Loucy (cell line): ENCODE data around the gene DCK.
"Not testable (repeated sequence)": the region's sequence is repeated elsewhere in the genome, so short reads cannot be mapped to it uniquely, and the experiment has no call there.

Experiments
- H2AFZ ChIP-seq: fragments of 200-600 bp; sonication (generic); 2 replicates; pipeline ENCODE4 v1.6.0; 2016; ENCODE audit warnings: antibody characterized with exemption, mild to moderate bottlenecking, low read length, moderate library complexity
- H3F3A ChIP-seq: fragments of 200-600 bp; 2 replicates; pipeline ENCODE4 v1.6.0; 2016; ENCODE audit warnings: antibody characterized with exemption, low read depth, mild to moderate bottlenecking
- H3K27me3 ChIP-seq: fragments of 200-600 bp; sonication (generic); 2 replicates; pipeline ENCODE4 v1.6.1; 2014; ENCODE audit warnings: low read length, mild to moderate bottlenecking; ENCODE audit not compliant: insufficient read depth, poor library complexity, severe bottlenecking
- H3K36me3 ChIP-seq: fragments of 200-600 bp; sonication (generic); 2 replicates; pipeline ENCODE4 v1.6.1; 2016; ENCODE audit warnings: low read length; ENCODE audit not compliant: insufficient read depth
- H3K4me1 ChIP-seq: fragments of 200-600 bp; sonication (generic); 2 replicates; pipeline ENCODE4 v1.5.1; 2014; ENCODE audit warnings: low read length, mild to moderate bottlenecking; ENCODE audit not compliant: insufficient read depth, poor library complexity, severe bottlenecking
- H3K4me2 ChIP-seq: fragments of 200-600 bp; sonication (generic); 2 replicates; pipeline ENCODE4 v1.6.0; 2014; ENCODE audit warnings: antibody characterized with exemption, low read length, low read depth, mild to moderate bottlenecking; ENCODE audit not compliant: poor library complexity, severe bottlenecking
- H3K4me3 ChIP-seq: fragments of 200-600 bp; sonication (generic); 2 replicates; pipeline ENCODE4 v1.5.1; 2014; ENCODE audit warnings: low read length, mild to moderate bottlenecking, mixed read lengths; ENCODE audit not compliant: poor library complexity, severe bottlenecking
- H3K79me2 ChIP-seq: fragments of 200-600 bp; sonication (generic); 2 replicates; pipeline ENCODE4 v1.6.1; 2014; ENCODE audit warnings: low read length; ENCODE audit not compliant: insufficient read depth
- H3K9ac ChIP-seq: fragments of 200-600 bp; sonication (generic); 2 replicates; pipeline ENCODE4 v1.6.0; 2014; ENCODE audit warnings: mild to moderate bottlenecking, low read depth, low read length, moderate library complexity; ENCODE audit not compliant: poor library complexity, severe bottlenecking
- H3K9me2 ChIP-seq: fragments of 200-600 bp; sonication (generic); replicated peaks from 2 replicates; pipeline ENCODE4 v1.6.1; 2016; ENCODE audit warnings: low read depth, low read length, mixed read lengths
- H3K9me3 ChIP-seq: fragments of 200-600 bp; sonication (generic); 2 replicates; pipeline ENCODE4 v1.6.1; 2014; ENCODE audit warnings: mild to moderate bottlenecking, antibody characterized with exemption, low read length, low read depth; ENCODE audit not compliant: insufficient read depth
- H4K20me1 ChIP-seq: fragments of 200-600 bp; sonication (generic); 2 replicates; pipeline ENCODE4 v1.6.0; 2014; ENCODE audit warnings: antibody characterized with exemption, low read length, mild to moderate bottlenecking; ENCODE audit not compliant: insufficient read depth, poor library complexity, severe bottlenecking
- EZH2phosphoT487 ChIP-seq: fragments of 200-600 bp; IDR thresholded peaks from 2 replicates; pipeline ENCODE4 v1.6.1; 2018; ENCODE audit warnings: antibody characterized with exemption, mild to moderate bottlenecking, moderate library complexity, borderline replicate concordance
- TF ChIP-seq, protein P1 (sequence below): fragments of 200-600 bp; sonication (generic); conservative IDR thresholded peaks from 2 replicates; pipeline ENCODE4 v1.5.1; 2014; ENCODE audit warnings: mild to moderate bottlenecking, antibody characterized with exemption, low read length

The DCK gene

DNA sequence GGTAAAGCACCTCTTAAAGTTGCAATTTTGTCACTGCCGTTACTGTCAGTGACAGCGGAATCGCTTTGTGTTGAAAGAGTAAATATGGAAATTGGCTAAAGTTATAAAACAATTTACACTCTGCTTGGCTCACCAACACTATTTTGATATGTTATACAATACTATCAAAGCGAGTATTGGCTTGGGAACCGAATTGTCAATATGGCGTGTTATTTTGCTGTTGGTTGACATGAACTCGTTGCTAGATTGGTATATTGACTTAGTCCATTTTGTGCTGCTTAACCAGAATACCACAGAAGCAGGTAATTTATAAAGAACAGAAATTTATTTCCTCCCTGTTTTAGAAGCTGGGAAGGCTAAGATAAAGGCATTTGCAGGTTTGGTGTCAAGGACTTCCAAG, 58.6 kb downstream of the DCK start:
- no peak for TF ChIP-seq EZH2phosphoT487
- TF ChIP-seq, protein P1, sequence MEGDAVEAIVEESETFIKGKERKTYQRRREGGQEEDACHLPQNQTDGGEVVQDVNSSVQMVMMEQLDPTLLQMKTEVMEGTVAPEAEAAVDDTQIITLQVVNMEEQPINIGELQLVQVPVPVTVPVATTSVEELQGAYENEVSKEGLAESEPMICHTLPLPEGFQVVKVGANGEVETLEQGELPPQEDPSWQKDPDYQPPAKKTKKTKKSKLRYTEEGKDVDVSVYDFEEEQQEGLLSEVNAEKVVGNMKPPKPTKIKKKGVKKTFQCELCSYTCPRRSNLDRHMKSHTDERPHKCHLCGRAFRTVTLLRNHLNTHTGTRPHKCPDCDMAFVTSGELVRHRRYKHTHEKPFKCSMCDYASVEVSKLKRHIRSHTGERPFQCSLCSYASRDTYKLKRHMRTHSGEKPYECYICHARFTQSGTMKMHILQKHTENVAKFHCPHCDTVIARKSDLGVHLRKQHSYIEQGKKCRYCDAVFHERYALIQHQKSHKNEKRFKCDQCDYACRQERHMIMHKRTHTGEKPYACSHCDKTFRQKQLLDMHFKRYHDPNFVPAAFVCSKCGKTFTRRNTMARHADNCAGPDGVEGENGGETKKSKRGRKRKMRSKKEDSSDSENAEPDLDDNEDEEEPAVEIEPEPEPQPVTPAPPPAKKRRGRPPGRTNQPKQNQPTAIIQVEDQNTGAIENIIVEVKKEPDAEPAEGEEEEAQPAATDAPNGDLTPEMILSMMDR: no peak
- Histone ChIP-seq H4K20me1 (no peaks in the 10 kb centered on the region), H3K79me2 (no peaks in the 10 kb centered on the region), H3K9me2 (no peaks in the 10 kb centered on the region), H3F3A (no peaks in the 10 kb centered on the region), H3K4me1 (no peaks in the 10 kb centered on the region), H2AFZ (no peak overlapping the region), H3K27me3 (no peaks in the 10 kb centered on the region), H3K36me3 (no peaks in the 10 kb centered on the region), H3K4me2 (no peak overlapping the region), H3K9me3 (no peaks in the 10 kb centered on the region), H3K4me3 (no peak overlapping the region), H3K9ac (no peak overlapping the region)

DNA sequence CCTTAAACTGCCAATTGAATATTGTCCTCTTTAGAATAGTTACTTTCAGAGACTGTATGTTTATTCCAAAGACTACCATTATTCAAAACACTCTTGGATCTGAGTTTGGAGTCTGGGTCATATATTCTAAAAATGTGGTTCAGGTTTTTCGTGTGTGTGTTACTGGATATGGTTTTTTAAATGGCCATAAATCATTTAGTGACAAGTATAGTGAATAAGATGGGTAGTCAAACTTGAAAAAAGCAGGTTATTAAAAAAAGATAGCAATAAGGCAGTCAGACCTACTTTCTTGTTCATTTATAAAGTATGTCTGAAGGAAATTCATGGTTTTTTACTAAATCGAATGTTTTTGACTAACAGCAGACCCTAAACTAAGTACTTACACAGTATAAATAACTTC, 59.3 kb downstream of the DCK start:
- TF ChIP-seq, protein P1: no peak
- TF ChIP-seq EZH2phosphoT487: no peak
- no peak overlapping the region for H2AFZ ChIP-seq
- no peaks in the 10 kb centered on the region for H3K79me2 ChIP-seq
- no peaks in the 10 kb centered on the region for H4K20me1 ChIP-seq
- H3K4me2 ChIP-seq: no peak overlapping the region
- no peak overlapping the region for H3K9ac ChIP-seq
- H3K27me3 ChIP-seq: no peaks in the 10 kb centered on the region
- no peaks in the 10 kb centered on the region for H3K4me1 ChIP-seq
- H3K36me3 ChIP-seq: no peaks in the 10 kb centered on the region
- no peaks in the 10 kb centered on the region for H3F3A ChIP-seq
- no peaks in the 10 kb centered on the region for H3K9me3 ChIP-seq
- H3K4me3 ChIP-seq: no peak overlapping the region
- H3K9me2 ChIP-seq: no peaks in the 10 kb centered on the region

DNA sequence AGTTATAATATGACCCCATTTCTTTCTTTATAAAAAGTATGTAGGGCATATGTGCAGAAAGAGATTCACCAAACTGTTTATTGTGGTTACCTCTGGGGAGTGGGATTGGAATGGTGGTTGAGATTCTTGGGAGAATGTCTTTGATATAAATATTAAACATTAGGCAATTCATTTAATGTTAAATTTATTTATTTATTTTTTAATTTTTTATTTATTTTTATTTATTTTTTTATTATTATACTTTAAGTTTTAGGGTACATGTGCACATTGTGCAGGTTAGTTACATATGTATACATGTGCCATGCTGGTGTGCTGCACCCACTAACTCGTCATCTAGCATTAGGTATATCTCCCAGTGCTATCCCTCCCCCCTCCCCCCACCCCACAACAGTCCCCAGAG, 60.2 kb downstream of the DCK start:
- H3K9me3 ChIP-seq, H2AFZ ChIP-seq, H3K4me3 ChIP-seq, H3K9me2 ChIP-seq, H3K9ac ChIP-seq, H4K20me1 ChIP-seq, H3K36me3 ChIP-seq, H3K79me2 ChIP-seq, H3K27me3 ChIP-seq, H3K4me2 ChIP-seq, H3K4me1 ChIP-seq, H3F3A ChIP-seq: not testable (repeated sequence)

DNA sequence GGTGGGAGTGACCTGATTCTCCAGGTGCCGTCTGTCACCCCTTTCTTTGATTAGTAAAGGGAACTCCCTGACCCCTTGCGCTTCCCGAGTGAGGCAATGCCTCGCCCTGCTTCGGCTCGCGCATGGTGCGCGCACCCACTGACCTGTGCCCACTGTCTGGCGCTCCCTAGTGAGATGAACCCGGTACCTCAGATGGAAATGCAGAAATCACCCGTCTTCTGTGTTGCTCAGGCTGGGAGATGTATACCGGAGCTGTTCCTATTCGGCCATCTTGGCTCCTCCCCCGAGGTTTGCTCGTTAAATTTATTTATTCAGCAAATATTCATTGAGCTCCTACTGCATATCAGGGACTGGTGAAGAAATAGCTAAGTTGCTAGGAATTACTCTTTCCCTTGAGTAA, 66.1 kb downstream of the DCK start:
- not testable (repeated sequence) for H3K9me3 ChIP-seq, H3K4me3 ChIP-seq, H3K9ac ChIP-seq, H3K27me3 ChIP-seq, H3F3A ChIP-seq, H2AFZ ChIP-seq, H4K20me1 ChIP-seq, H3K79me2 ChIP-seq, H3K4me2 ChIP-seq, H3K36me3 ChIP-seq, H3K4me1 ChIP-seq, H3K9me2 ChIP-seq
